GM03348 (cell line): ENCODE results near the gene VWA5B1.
"Not testable (repeated sequence)": the region's sequence is repeated elsewhere in the genome, so short reads cannot be mapped to it uniquely, and the experiment has no call there.

Experiments
- DNase-seq: peaks from one replicate; pipeline ENCODE4 v3.0.0; 2012; ENCODE audit warnings: low spot score

Gene VWA5B1, protein sequence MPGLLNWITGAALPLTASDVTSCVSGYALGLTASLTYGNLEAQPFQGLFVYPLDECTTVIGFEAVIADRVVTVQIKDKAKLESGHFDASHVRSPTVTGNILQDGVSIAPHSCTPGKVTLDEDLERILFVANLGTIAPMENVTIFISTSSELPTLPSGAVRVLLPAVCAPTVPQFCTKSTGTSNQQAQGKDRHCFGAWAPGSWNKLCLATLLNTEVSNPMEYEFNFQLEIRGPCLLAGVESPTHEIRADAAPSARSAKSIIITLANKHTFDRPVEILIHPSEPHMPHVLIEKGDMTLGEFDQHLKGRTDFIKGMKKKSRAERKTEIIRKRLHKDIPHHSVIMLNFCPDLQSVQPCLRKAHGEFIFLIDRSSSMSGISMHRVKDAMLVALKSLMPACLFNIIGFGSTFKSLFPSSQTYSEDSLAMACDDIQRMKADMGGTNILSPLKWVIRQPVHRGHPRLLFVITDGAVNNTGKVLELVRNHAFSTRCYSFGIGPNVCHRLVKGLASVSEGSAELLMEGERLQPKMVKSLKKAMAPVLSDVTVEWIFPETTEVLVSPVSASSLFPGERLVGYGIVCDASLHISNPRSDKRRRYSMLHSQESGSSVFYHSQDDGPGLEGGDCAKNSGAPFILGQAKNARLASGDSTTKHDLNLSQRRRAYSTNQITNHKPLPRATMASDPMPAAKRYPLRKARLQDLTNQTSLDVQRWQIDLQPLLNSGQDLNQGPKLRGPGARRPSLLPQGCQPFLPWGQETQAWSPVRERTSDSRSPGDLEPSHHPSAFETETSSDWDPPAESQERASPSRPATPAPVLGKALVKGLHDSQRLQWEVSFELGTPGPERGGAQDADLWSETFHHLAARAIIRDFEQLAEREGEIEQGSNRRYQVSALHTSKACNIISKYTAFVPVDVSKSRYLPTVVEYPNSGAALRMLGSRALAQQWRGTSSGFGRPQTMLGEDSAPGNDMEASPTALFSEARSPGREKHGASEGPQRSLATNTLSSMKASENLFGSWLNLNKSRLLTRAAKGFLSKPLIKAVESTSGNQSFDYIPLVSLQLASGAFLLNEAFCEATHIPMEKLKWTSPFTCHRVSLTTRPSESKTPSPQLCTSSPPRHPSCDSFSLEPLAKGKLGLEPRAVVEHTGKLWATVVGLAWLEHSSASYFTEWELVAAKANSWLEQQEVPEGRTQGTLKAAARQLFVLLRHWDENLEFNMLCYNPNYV

DNA sequence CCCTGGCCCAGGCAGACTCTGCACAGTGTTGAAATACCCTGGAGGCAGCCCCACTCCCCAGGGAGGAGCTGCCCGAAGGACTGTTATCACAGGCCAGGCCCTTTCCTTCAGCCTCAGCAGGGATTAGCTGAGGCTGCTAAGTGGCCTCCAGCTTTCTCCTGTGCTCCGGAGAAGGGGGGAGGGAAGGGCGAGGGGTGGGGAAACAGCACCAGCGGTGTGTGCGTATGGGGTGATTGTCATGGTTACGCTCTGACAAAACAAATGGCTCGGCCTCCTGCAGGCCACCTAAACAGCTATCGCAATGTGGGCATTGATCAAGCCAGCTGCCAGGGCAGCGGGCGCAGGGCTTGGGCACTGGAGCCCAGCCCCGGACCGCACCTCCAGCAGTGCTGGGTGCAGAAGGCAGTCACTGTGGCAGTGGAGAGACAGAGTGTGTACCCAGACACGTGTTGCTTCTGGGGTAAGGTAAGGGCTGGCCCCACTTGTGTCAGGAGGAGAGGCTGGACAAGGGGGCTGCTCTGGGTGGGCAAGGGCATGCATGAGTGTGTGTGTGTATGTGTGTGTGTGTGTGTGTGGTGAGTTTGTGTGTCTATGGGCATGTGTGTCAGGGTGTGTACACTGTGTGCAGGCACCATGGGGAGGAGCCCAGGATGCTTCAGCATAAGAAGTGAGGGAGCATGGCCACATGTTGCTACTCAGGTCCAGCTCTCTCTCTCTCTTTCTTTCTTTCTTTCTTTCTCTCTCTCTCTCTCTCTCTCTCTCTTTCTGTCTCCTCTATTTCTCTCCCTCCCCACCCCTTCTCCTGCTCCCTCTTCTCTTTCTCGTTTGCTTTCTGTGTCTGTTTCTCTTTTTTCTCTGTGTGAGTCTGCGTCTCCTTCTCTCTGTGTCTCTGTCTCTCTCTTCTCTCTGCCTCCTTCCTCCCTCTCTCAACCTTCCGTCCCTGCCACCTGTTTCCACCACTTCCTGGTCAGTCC lies at the start of gene VWA5B1:
VWA5B1 (plus strand) TSS at position 252 of the 974 bp plus-strand sequence. CDS start 19,727 bp downstream, outside the sequence.
- DNase-seq, result no peak

GRCh38 chr1:20242890-20243479 lies 47.7 kb upstream of the VWA5B1 start:
- no peak for DNase-seq

- DNase-seq, result no peak
These were observed 41.6 kb upstream of the VWA5B1 start for GRCh38 chr1:20248971-20249612.

DNA sequence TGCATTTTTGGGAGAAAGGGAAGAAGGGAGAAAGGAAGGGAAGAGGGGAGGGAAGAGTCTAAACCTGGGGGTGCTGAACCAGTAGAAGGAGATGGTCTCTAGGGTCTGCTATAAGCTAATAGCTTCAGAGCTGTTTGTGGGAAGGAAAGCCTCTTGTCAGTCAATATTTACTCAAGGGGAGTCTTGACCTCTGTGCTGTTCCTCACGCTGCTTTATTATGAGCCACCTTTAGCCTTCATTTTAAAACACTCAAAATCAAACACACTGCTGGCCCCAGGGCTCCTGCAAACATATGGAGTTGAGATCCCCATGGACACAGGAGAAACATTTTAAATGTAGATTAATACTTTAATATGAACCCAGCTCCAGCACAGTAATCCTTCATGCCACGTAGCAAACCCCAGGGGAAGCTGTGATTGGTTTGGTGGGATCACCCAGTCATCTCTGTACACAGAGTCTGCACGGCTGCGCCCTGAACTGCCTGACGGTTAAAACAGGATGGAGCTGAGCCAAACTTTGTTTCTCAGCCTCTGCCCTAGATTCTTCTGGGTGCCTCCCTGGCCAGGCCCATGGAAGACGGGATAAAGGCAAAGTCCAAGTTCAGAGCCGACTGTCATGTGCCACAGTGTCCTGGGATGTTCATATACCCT lies 40.2 kb upstream of the VWA5B1 start:
- peak; percentile 31 for DNase-seq

DNA sequence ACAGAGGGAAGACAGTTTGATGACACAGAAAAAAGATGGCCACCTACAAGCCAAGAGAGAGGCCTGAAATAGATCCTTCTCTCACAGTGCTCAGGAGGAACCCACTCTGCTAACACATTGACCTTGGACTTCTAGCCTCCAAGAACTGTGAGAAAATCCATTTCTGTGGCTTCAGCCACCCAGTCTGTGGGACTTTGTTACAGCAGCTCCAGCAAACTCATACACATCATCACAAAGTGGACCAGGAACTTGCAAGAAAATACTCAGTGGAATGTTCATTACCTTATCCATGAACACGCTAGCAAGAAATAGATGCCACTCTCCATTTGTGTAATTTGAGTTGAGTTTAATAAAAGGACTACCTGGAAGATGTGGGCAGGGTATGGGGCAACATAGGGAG lies 38.1 kb upstream of the VWA5B1 start:
- no peak for DNase-seq

DNA sequence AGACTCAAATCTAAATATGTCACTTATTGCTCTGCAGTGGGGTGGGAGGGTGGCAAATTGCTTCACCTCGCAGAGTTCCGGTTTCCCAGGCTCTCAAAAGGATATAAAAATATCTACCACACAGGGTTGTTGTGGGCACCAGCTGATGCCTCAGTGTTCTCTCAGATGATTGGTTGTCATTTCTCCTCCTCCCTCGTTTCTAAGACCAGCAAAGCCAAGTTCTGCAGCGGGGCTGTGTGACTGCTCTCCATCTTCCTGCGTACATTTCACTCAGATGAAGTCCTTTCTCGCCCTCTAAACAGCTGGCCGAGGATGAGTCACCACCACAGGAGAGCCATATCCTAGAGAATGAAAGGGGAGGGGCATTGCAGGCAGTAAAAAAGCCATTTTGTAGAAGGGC lies 35.0 kb upstream of the VWA5B1 start:
- DNase-seq, result peak; percentile 46

GRCh38 chr1:20259646-20260045 lies 31.0 kb upstream of the VWA5B1 start:
- no peak for DNase-seq

DNA sequence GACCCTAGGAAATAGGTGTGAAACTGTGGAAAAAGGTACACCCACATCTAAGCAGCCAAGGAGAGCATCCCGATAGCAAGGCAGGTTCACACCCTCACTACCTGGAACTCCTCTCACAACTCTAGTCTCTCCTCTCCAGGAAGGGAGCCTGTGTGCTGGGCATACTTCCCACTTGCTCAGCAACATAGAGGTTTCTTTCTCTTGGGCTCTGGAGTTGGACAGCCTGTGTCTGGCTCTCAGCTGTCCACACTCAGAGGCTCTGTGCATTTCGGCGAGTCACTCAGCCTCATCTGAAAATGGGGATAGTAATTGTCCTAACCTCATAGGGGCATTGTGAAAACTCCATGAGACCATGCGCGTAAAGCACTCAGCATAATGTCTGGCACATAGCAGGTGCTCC lies 29.6 kb upstream of the VWA5B1 start:
- DNase-seq, result no peak

- DNase-seq, result no peak
These were observed 27.7 kb upstream of the VWA5B1 start for GRCh38 chr1:20262810-20263534.

DNA sequence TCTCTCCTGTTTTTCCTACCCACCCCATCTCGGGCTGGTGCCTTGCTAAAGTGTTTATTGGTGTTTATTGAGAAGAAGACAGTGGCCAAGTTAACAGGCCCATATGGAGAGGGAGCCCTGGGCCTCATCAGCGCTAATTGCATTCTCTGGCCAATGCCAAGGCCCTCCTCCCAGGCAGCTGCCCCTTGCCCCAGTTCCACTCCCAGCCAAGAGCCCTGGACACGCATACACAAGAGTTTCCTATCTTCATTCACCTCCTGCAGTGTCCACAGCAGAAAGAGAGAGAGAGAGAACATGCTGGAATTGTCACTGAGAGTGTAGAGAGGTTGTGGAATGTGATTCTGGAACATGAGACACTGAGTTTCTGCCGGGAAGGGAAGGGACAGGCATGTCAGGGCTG lies 25.4 kb upstream of the VWA5B1 start:
- no peak for DNase-seq

DNA sequence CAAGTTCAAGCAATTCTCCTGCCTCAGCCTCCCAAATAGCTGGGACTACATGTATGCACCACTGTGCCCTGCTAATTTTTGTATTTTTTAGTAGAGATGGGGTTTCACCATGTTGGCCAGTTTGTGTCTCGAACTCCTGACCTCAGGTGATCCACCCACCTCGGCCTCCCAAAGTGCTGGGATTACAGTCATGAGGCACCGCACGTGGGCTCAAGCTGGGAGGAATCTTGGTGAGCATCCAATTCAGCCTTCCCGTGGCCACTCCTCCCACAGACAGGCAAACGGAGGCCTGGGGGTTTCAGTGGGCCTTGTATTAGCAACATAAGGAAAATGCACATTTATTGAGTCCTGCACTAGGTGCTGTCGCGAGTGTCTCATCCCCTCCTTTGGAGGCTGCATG lies 24.5 kb upstream of the VWA5B1 start:
- DNase-seq, result no peak

- no peak for DNase-seq
These were observed 24.0 kb upstream of the VWA5B1 start for GRCh38 chr1:20266642-20267041.

DNA sequence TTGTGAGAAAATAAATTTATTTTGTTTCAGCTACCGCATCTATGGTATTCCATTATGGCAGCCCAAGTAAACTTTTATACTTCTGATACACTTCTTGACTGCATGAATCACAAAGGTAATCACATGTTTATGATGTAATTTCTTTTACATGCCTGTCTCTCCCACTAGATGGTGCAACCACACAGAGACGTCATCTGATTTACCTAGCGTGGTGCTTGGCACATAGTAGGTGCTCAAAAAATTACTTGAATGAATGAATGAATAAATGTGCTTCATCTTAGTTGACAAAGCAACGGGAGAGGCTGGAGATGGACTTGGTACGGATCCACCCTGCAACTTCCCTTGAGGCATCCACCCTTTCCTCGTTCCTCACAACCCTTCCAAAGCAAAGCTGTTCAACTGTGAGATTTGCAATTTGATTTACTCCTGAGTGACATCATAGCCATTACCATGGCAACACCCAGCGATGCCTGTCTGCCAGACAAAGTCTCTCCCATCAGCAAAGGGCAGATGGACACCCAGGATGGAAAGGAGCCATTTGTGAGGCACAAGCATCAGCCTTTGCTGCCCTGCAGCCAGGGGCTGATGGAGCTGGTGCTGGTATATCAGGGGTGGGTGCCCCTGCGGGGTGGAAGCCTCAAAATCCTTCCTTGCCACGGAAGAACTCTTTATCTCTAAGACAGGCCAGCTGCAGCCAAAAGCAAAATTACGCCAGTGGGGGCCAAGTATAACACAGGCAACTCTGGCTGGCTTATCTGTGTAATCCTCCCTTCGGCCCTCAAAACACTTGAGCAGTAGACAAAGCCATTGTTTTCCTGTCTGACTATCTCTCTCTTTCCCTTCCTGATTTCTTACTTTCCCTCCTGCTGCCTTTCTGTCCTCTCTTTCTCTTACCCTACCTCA lies 18.9 kb upstream of the VWA5B1 start:
- no peak for DNase-seq

DNA sequence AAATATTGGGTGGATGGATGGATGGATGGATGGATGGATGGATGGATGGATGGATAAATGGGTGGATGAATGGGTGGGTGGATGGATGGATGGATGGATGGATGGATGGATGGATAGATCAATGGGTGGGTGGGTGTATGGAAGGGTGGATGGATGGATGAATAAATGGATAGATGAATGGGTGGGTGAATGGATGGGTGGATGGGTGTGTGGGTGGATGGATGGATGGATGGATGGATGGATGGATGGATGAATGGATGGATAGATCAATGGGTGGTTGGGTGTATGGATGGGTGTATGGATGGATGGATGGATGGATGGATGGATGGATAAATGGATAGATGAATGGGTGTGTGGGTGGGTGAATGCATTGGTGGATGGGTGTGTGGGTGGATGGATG lies 17.0 kb upstream of the VWA5B1 start:
- not testable (repeated sequence) for DNase-seq

- DNase-seq, result no peak
These were observed 15.3 kb upstream of the VWA5B1 start for GRCh38 chr1:20275319-20275925.

DNA sequence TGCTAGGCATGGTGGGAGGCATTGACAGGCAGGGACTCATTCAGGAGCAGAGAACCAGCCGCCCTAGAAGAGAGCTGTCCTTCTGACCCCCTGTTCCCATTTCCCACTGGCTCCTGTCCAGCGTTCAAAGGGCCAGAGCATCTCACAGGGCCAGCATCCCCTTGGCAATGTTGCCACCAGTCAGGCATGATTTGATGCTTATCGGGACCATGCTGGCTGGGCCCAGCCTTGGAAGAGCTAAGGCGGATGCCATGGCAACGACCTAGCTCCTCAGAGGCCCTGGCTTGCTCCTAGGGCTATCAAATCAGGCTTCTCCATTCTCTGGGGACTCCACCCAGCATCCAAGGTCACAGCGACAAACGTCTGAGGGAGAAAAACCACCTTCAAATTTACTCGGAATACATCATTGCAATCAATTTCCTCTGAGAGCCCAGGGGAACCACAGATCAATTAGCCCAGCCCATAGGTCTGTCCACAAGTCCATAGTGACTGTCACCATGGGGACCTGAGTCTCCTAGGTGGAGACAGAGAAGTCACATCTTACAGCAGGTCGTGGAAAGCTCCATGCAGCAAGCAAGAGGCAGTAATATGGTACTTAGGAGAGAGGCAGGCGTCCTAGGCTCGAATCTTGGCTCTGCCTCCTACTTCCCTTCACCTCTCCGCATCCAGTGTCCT lies 14.1 kb upstream of the VWA5B1 start:
- DNase-seq, result no peak

- no peak for DNase-seq
These were observed 12.0 kb upstream of the VWA5B1 start for GRCh38 chr1:20278692-20279130.
